ENCODE results near the gene GASK1A. TPM values are rescaled to one million over a fixed set of nuclear protein-coding genes. Genes with fewer than 3 reads are reported as not detected.

GASK1A gene
- total RNA-seq, 1 experiment from 2014 or later = not detected

DNA sequence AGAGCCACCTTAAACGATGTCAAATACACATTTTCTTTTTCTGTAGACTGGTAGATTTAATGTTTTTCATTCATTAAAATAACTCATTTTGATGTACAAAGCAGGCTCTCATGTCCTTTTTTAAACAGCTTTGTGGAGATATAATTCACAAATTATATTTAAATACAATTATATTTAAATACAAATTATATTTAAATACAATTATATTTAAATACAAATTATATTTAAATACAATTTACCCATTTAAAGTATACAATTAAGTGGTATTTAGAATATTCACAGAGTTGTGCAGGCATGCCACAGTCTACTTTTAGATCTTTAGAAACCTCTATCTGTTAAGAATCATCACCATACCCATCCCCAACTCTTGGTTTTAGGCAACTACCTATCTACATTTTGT is 36.4 kb upstream of the GASK1A start:
- Histone ChIP-seq H3K36me3 (ENCODE audit: low read depth) (no peaks in the 10 kb centered on the region), H3K4me2 (no peak overlapping the region), H3K9me3 (ENCODE audit: insufficient read depth, low read depth) (0 out of 2 replicates have a peak, but pooled peaks cover 5% of the 10 kb centered on the region), H3K4me1 (replicated peaks; ENCODE audit: insufficient read depth) (no peaks in the 10 kb centered on the region), H3F3A (ENCODE audit: insufficient read depth, low read depth) (no peaks in the 10 kb centered on the region), H3K27me3 (ENCODE audit: insufficient read depth, low read depth) (no peaks in the 10 kb centered on the region), H2AFZ (no peak overlapping the region), H3K4me3 (no peak overlapping the region), H4K20me1 (ENCODE audit: insufficient read depth) (no peaks in the 10 kb centered on the region), H3K79me2 (ENCODE audit: low read depth) (no peaks in the 10 kb centered on the region), H3K9me2 (ENCODE audit: insufficient read depth) (no peaks in the 10 kb centered on the region), H3K27ac (no peak overlapping the region)
- intact Hi-C loops (cut with micrococcal nuclease; ENCODE audit: unreplicated experiment) = no loop called here
- BruUV-seq (replicated peaks) = no TSS peak
- ChIA-PET POLR2A (ENCODE audit: unreplicated experiment) (no interaction called here), CTCF (no interaction called here)
- no peak for DNase-seq
- TF ChIP-seq EZH2 (IDR thresholded peaks at IDR 0.05; ENCODE audit: low read depth) = no peak
- TF ChIP-seq, protein P1, sequence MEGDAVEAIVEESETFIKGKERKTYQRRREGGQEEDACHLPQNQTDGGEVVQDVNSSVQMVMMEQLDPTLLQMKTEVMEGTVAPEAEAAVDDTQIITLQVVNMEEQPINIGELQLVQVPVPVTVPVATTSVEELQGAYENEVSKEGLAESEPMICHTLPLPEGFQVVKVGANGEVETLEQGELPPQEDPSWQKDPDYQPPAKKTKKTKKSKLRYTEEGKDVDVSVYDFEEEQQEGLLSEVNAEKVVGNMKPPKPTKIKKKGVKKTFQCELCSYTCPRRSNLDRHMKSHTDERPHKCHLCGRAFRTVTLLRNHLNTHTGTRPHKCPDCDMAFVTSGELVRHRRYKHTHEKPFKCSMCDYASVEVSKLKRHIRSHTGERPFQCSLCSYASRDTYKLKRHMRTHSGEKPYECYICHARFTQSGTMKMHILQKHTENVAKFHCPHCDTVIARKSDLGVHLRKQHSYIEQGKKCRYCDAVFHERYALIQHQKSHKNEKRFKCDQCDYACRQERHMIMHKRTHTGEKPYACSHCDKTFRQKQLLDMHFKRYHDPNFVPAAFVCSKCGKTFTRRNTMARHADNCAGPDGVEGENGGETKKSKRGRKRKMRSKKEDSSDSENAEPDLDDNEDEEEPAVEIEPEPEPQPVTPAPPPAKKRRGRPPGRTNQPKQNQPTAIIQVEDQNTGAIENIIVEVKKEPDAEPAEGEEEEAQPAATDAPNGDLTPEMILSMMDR (conservative IDR thresholded peaks at IDR 0.05) = no peak

DNA sequence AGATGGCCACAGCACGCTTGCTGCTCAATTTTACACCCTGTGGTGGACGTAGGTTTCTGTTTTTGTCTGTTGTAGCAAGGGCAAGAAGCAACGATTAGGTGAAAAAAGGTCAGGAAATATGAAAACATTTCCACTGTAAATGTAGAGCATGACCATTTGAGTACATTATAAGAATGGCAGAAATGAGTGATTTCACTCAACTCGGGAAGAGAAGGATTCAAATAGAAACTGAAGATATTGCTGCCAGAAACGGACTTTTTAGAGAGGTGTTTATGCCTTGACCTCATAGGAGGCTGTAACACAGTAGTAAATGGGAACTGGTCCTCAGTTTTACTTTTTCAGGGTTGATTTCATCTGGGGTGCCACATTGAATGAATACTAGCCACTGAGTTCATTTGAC is 33.1 kb upstream of the GASK1A start:
- DNase-seq = no peak
- Histone ChIP-seq H3K4me2 (no peak overlapping the region), H3K4me1 (replicated peaks; ENCODE audit: insufficient read depth) (no peaks in the 10 kb centered on the region), H4K20me1 (ENCODE audit: insufficient read depth) (no peaks in the 10 kb centered on the region), H3K9me3 (ENCODE audit: insufficient read depth, low read depth) (0 out of 2 replicates have a peak, but pooled peaks cover 5% of the 10 kb centered on the region), H3K27ac (no peak overlapping the region), H3K27me3 (ENCODE audit: insufficient read depth, low read depth) (no peaks in the 10 kb centered on the region), H3K9me2 (ENCODE audit: insufficient read depth) (no peaks in the 10 kb centered on the region), H3K36me3 (ENCODE audit: low read depth) (no peaks in the 10 kb centered on the region), H3K4me3 (no peak overlapping the region), H2AFZ (no peak overlapping the region), H3K79me2 (ENCODE audit: low read depth) (no peaks in the 10 kb centered on the region), H3F3A (ENCODE audit: insufficient read depth, low read depth) (no peaks in the 10 kb centered on the region)
- CTCF ChIA-PET = no interaction called here
- intact Hi-C loops (cut with micrococcal nuclease; ENCODE audit: unreplicated experiment) = no loop called here
- TF ChIP-seq, protein P1 (conservative IDR thresholded peaks at IDR 0.05) = no peak
- no peak for TF ChIP-seq EZH2 (IDR thresholded peaks at IDR 0.05; ENCODE audit: low read depth)
- POLR2A ChIA-PET (ENCODE audit: unreplicated experiment) = no interaction called here
- BruUV-seq (replicated peaks) = no TSS peak

DNA sequence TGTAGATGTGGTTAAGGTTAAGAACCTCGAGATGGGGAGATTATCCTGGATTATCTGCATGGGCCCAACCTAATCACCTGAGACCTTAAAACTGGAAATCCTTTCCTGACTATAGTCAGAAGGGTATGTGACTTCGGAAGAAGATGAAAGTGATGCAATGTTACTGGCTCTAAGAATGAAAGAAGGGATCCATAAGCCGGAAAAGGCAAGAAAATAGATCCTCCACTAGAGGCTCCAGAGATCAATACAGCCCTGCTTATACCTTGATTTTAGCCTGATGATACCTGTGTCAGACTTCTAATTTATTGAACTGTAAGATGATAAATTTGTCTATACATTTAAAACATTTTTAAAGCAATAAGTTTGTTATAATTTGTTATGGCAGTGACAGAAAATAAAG is 21.5 kb upstream of the GASK1A start:
- POLR2A ChIA-PET (ENCODE audit: unreplicated experiment) = no interaction called here
- BruUV-seq (replicated peaks) = no TSS peak
- Histone ChIP-seq H2AFZ (no peak overlapping the region), H3K4me1 (replicated peaks; ENCODE audit: insufficient read depth) (no peaks in the 10 kb centered on the region), H3K4me3 (no peak overlapping the region), H3K79me2 (ENCODE audit: low read depth) (no peaks in the 10 kb centered on the region), H3K9me2 (ENCODE audit: insufficient read depth) (no peaks in the 10 kb centered on the region), H3K27me3 (ENCODE audit: insufficient read depth, low read depth) (no peaks in the 10 kb centered on the region), H3K36me3 (ENCODE audit: low read depth) (no peaks in the 10 kb centered on the region), H3K27ac (no peak overlapping the region), H3F3A (ENCODE audit: insufficient read depth, low read depth) (no peaks in the 10 kb centered on the region), H4K20me1 (ENCODE audit: insufficient read depth) (no peaks in the 10 kb centered on the region), H3K9me3 (ENCODE audit: insufficient read depth, low read depth) (no peaks in the 10 kb centered on the region), H3K4me2 (no peak overlapping the region)
- intact Hi-C loops (cut with micrococcal nuclease; ENCODE audit: unreplicated experiment) = no loop called here
- DNase-seq = no peak
- CTCF ChIA-PET = no interaction called here
- no peak for TF ChIP-seq EZH2 (IDR thresholded peaks at IDR 0.05; ENCODE audit: low read depth)
- TF ChIP-seq, protein P1 (conservative IDR thresholded peaks at IDR 0.05) = no peak; the same call in 1 of the 2 replicates

All from PC-9 (cell line).